Upper lobe of left lung (tissue), 4 donors: Measurements from ENCODE around the gene CNDP1.

ENCODE experiments used
- POLR2A ChIP-seq, 4 donors: fragments of 450-650 bp; IDR thresholded peaks; one replicate each; pipeline ENCODE4 v1.5.1; 2016 to 2017; ENCODE audit warnings: antibody characterized with exemption in 4 of 4, mild to moderate bottlenecking in 2 of 4
- TF ChIP-seq, protein P1 (sequence below), 6 experiments: fragments of 450-650 bp in 4 of 6; fragments of 200-600 bp in 2 of 6; sonication (generic) in 2 of 6; IDR thresholded peaks; one replicate each; pipeline ENCODE4 v1.5.1; 2016 to 2019; ENCODE audit warnings: antibody characterized with exemption in 6 of 6

DNA sequence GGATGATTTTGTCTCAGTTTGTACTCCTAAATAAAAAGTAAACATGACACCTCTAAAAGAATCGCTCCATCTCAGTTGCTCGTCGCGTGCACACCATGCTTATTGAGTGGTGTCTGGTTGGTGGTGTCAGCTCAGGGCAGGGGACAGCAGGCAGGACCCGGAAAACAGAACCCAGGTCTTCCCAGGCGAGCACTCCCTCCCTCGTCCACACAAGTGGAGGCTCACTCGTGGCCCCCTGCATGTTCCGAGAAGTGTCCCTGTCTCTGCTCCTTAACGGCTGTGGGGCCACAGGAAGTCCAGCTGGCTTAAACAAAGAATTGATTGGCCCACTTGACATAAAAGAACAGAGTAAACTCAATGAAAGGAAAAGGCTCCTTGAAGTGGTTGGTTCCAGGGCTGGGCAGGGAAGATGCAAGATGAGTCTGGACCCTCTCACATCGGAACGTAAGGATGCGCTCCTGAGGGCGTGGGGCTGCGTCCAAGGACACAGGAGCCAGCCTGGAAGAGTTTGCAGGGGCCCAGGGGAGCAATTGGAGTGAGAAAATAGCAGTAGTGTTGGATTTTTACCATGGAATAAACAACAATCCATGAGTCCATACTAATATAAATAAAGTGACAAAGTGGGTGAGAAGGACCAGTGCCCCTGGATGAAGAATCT lies 13.1 kb upstream of the CNDP1 start:
- no peak for TF ChIP-seq POLR2A (IDR thresholded peaks at IDR 0.05)
- TF ChIP-seq, protein P1, sequence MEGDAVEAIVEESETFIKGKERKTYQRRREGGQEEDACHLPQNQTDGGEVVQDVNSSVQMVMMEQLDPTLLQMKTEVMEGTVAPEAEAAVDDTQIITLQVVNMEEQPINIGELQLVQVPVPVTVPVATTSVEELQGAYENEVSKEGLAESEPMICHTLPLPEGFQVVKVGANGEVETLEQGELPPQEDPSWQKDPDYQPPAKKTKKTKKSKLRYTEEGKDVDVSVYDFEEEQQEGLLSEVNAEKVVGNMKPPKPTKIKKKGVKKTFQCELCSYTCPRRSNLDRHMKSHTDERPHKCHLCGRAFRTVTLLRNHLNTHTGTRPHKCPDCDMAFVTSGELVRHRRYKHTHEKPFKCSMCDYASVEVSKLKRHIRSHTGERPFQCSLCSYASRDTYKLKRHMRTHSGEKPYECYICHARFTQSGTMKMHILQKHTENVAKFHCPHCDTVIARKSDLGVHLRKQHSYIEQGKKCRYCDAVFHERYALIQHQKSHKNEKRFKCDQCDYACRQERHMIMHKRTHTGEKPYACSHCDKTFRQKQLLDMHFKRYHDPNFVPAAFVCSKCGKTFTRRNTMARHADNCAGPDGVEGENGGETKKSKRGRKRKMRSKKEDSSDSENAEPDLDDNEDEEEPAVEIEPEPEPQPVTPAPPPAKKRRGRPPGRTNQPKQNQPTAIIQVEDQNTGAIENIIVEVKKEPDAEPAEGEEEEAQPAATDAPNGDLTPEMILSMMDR (IDR thresholded peaks at IDR 0.05), result no peak
